22Rv1 (cell line): ENCODE measurements around the gene ACOXL.

Experiments used
- H3K27ac ChIP-seq: fragments of 450-650 bp; 2 replicates; pipeline ENCODE4 v1.5.1; 2017
- CTCF ChIP-seq: fragments of 450-650 bp; IDR thresholded peaks from 2 replicates; pipeline ENCODE4 v1.5.1; 2017; ENCODE audit warnings: mild to moderate bottlenecking
- ZFX ChIP-seq: fragments of 450-650 bp; IDR thresholded peaks from 2 replicates; pipeline ENCODE4 v1.6.1; 2017; ENCODE audit warnings: antibody characterized with exemption, borderline replicate concordance

The ACOXL gene

GRCh38 chr2:110946902-110947301 is 214.5 kb downstream of the ACOXL start:
- TF ChIP-seq ZFX (no peak), CTCF (no peak)

GRCh38 chr2:110948027-110948674 is 215.8 kb downstream of the ACOXL start:
- no peak for TF ChIP-seq CTCF
- no peak for TF ChIP-seq ZFX
- no peak overlapping the region for H3K27ac ChIP-seq

More at GRCh38 chr2:110946902-110947301, 214.5 kb downstream of the ACOXL start:
- no peak overlapping the region for H3K27ac ChIP-seq

GRCh38 chr2:110950281-110950680 is 217.9 kb downstream of the ACOXL start:
- no peak for TF ChIP-seq CTCF
- TF ChIP-seq ZFX, result no peak
- no peak overlapping the region for H3K27ac ChIP-seq

- no peak overlapping the region for H3K27ac ChIP-seq
- TF ChIP-seq ZFX (no peak), CTCF (no peak)
Observed at GRCh38 chr2:110955045-110955444, 222.7 kb downstream of the ACOXL start.

GRCh38 chr2:110955556-110955955 is 223.2 kb downstream of the ACOXL start:
- no peak overlapping the region for H3K27ac ChIP-seq
- no peak for TF ChIP-seq CTCF

- TF ChIP-seq ZFX (no peak), CTCF (no peak)
- H3K27ac ChIP-seq, result no peak overlapping the region
Observed at GRCh38 chr2:110957293-110957692, 224.9 kb downstream of the ACOXL start.

GRCh38 chr2:110958346-110959119 is 226.2 kb downstream of the ACOXL start:
- H3K27ac ChIP-seq, result no peak overlapping the region
- TF ChIP-seq ZFX (no peak), CTCF (no peak)
